Nephron (organoid): ENCODE results near the gene LRRC4B.
A peak's percentile ranks its signal among the peaks of the same experiment; 100 is the strongest.
"Not testable (repeated sequence)": the region's sequence is repeated elsewhere in the genome, so short reads cannot be mapped to it uniquely, and the experiment has no call there.

Experiments
- H3K27ac Mint-ChIP-seq, 3 experiments: 2 replicates each; pipeline ENCODE4 v1.8.0; 2020; ENCODE audit warnings: mixed read lengths in 3 of 3, mild to moderate bottlenecking in 2 of 3, moderate library complexity in 1 of 3
- H3K27me3 Mint-ChIP-seq: 2 replicates; pipeline ENCODE4 v1.8.0; 2021; ENCODE audit warnings: low read depth, mild to moderate bottlenecking, moderate library complexity, mixed read lengths
- H3K36me3 Mint-ChIP-seq: 2 replicates; pipeline ENCODE4 v1.8.0; 2020; ENCODE audit warnings: low read depth, mixed read lengths
- H3K4me1 Mint-ChIP-seq: 2 replicates; pipeline ENCODE4 v1.8.0; 2020; ENCODE audit warnings: mixed read lengths
- H3K4me3 Mint-ChIP-seq, 3 experiments: 2 replicates each; pipeline ENCODE4 v1.8.0; 2020; ENCODE audit warnings: mild to moderate bottlenecking in 3 of 3, mixed read lengths in 3 of 3, moderate library complexity in 2 of 3
- H3K9me3 Mint-ChIP-seq: 2 replicates; pipeline ENCODE4 v1.8.0; 2020; ENCODE audit warnings: mixed read lengths
- TF ChIP-seq, protein P1 (sequence below), 3 experiments: fragments of 200-600 bp; sonication (generic); IDR thresholded peaks; one replicate each; pipeline ENCODE4 v1.5.0; 2021; ENCODE audit warnings: antibody characterized with exemption in 3 of 3; ENCODE audit not compliant: unreplicated experiment in 3 of 3

Gene LRRC4B

DNA sequence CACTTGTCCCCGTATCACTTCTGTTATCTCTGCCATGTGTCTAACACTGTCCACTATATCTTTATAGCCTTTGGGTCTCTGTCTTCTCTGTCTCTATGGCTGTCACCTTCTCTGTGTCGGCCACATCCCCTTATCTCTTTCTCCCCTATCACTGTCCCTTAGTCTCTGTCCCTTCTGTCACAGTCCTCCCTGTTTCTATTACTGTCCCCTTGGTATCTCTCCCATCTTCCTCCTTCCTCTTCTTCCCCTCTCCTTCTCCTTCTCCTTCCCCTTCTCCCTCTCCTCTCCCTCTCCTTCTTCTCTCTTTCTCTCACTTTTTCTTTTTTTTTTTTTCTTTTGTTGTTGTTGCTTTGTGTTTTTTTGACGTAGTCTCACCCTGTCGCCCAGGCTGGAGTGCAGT, 34.7 kb upstream of the LRRC4B start:
- no peaks in the 10 kb centered on the region for H3K4me1 Mint-ChIP-seq
- TF ChIP-seq, protein P1, sequence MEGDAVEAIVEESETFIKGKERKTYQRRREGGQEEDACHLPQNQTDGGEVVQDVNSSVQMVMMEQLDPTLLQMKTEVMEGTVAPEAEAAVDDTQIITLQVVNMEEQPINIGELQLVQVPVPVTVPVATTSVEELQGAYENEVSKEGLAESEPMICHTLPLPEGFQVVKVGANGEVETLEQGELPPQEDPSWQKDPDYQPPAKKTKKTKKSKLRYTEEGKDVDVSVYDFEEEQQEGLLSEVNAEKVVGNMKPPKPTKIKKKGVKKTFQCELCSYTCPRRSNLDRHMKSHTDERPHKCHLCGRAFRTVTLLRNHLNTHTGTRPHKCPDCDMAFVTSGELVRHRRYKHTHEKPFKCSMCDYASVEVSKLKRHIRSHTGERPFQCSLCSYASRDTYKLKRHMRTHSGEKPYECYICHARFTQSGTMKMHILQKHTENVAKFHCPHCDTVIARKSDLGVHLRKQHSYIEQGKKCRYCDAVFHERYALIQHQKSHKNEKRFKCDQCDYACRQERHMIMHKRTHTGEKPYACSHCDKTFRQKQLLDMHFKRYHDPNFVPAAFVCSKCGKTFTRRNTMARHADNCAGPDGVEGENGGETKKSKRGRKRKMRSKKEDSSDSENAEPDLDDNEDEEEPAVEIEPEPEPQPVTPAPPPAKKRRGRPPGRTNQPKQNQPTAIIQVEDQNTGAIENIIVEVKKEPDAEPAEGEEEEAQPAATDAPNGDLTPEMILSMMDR (IDR thresholded peaks at IDR 0.05; ENCODE audit: unreplicated experiment in 3 of 3), result no peak
- H3K9me3 Mint-ChIP-seq, result peaks cover 3% of the 10 kb centered on the region
- H3K27ac Mint-ChIP-seq, result no peak overlapping the region
- H3K27me3 Mint-ChIP-seq, result peaks cover 70% of the 10 kb centered on the region
- H3K4me3 Mint-ChIP-seq, result no peak overlapping the region
- H3K36me3 Mint-ChIP-seq, result no peaks in the 10 kb centered on the region

DNA sequence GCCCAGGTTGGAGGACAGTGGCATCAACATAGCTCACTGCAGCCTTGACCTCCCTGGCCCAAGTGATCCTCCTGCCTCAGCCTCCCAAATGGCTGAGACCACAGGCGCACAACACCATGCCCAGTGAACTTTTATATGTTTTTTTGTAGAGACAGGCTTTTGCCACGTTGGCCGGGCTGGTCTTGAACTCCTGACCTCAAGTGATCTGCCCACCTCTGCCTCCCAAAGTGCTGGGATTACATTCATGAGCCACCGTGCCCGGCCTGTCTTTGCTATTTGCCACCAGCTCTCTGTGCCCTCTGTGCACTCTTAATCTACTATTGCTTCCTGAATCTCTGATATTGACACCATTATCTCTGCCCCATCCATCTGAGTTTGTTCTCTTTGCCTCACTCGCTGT, 34.3 kb upstream of the LRRC4B start:
- no peak overlapping the region for H3K27ac Mint-ChIP-seq
- no peaks in the 10 kb centered on the region for H3K4me1 Mint-ChIP-seq
- no peaks in the 10 kb centered on the region for H3K36me3 Mint-ChIP-seq
- TF ChIP-seq, protein P1 (IDR thresholded peaks at IDR 0.05; ENCODE audit: unreplicated experiment in 3 of 3), result no peak
- H3K9me3 Mint-ChIP-seq, result peaks cover 3% of the 10 kb centered on the region
- H3K4me3 Mint-ChIP-seq, result no peak overlapping the region
- peaks cover 69% of the 10 kb centered on the region for H3K27me3 Mint-ChIP-seq

DNA sequence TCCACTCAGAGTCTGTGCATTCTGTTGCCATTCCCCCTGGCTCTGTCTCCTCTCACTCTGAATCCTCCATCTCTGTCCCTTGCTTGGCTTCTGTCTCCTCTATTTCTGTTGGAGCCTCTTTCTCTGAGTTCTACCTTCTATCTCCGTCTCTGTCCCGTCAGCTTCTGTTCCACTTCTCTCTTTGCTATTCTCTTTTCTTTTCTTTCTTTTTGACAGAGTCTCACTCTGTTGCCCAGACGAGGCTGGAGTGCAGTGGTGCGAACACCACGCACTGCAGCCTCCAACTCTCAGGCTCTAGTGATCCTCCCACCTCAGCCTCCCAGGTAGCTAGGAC, 33.8 kb upstream of the LRRC4B start:
- Mint-ChIP-seq H3K36me3 (no peaks in the 10 kb centered on the region), H3K27ac (no peak overlapping the region), H3K27me3 (peaks cover 65% of the 10 kb centered on the region), H3K4me1 (no peaks in the 10 kb centered on the region), H3K9me3 (peaks cover 3% of the 10 kb centered on the region), H3K4me3 (no peak overlapping the region)
- TF ChIP-seq, protein P1 (IDR thresholded peaks at IDR 0.05; ENCODE audit: unreplicated experiment in 3 of 3), result no peak

DNA sequence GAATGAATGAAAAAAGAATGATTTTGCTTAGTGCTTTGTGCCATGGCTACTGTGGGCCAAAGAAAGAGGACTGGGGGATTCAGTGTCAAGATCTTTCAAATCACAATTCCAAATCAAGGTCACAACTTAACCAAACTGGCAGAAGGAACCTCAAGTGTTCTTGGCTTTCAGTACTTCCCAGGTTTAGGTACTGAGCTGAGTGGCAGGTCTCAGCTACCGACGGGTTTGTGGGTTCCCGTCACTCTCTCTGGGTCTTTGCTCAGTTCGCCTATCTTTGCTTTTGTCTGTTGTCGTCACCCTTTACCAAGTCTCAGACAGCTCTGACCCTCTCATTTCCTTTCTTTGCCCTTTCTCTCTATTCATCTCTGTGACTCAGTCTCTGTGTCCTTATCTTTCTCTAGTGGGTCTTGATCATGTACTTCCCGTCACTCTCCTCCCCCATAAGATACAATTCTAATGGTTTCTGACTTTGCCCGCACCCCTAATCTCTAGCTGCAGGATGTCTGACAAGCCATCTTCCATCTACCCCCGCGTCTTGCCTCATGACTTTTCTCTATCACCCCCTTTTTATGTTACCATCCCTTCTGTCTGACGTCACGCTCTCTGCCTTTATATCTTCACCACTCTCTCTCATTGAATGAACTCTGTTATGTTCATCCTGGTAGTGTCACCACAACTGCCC, 33.3 kb upstream of the LRRC4B start:
- peaks cover 60% of the 10 kb centered on the region for H3K27me3 Mint-ChIP-seq
- H3K4me3 Mint-ChIP-seq, result no peak overlapping the region
- TF ChIP-seq, protein P1 (IDR thresholded peaks at IDR 0.05; ENCODE audit: unreplicated experiment in 3 of 3), result no peak
- H3K9me3 Mint-ChIP-seq, result peaks cover 3% of the 10 kb centered on the region
- H3K27ac Mint-ChIP-seq, result no peak overlapping the region
- no peaks in the 10 kb centered on the region for H3K36me3 Mint-ChIP-seq
- H3K4me1 Mint-ChIP-seq, result no peaks in the 10 kb centered on the region

DNA sequence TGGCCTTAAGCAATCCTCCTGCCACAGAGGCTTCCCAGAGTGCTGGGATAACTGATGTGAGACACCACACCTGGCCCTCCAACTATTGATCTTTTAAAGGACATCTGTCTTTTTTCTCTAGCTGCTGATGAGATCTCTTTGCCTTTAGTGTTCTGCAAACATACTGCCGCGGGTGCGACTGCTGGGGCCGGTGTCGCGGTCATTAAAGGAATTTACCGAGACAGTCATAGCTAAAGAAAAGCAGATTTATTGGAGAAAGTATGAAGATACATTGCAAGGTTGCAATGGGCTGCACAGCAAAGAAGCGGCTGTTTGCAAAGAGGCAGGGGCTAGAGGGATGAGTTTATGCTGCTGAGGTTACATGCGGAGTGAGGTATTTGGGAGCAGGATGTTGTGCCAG, 31.2 kb upstream of the LRRC4B start:
- TF ChIP-seq, protein P1 (IDR thresholded peaks at IDR 0.05; ENCODE audit: unreplicated experiment in 3 of 3), result no peak
- Mint-ChIP-seq H3K27me3 (peaks cover 49% of the 10 kb centered on the region), H3K36me3 (no peaks in the 10 kb centered on the region), H3K27ac (no peak overlapping the region), H3K9me3 (no peaks in the 10 kb centered on the region), H3K4me3 (no peak overlapping the region), H3K4me1 (no peaks in the 10 kb centered on the region)

DNA sequence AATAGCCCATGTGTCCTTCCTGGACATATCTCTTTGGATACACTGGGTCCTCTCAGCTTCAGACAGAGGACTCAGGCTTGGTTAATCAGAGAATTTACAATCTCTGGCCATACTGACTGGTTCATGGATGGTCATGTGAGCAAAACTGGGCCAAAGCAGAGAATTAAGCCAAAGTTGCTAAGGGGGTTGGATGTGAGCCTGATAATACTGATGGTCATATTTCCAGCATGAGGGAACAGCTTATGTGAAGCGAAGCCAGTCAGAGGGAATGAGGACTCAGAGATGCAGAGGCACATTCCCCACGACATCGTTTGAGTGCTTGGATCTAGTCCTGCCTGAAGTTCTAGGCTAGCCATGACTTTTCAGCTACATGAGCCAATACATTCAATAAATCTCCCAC, 22.0 kb upstream of the LRRC4B start:
- Mint-ChIP-seq H3K4me1 (peaks cover 4% of the 10 kb centered on the region), H3K36me3 (no peaks in the 10 kb centered on the region), H3K27ac (no peak overlapping the region)

DNA sequence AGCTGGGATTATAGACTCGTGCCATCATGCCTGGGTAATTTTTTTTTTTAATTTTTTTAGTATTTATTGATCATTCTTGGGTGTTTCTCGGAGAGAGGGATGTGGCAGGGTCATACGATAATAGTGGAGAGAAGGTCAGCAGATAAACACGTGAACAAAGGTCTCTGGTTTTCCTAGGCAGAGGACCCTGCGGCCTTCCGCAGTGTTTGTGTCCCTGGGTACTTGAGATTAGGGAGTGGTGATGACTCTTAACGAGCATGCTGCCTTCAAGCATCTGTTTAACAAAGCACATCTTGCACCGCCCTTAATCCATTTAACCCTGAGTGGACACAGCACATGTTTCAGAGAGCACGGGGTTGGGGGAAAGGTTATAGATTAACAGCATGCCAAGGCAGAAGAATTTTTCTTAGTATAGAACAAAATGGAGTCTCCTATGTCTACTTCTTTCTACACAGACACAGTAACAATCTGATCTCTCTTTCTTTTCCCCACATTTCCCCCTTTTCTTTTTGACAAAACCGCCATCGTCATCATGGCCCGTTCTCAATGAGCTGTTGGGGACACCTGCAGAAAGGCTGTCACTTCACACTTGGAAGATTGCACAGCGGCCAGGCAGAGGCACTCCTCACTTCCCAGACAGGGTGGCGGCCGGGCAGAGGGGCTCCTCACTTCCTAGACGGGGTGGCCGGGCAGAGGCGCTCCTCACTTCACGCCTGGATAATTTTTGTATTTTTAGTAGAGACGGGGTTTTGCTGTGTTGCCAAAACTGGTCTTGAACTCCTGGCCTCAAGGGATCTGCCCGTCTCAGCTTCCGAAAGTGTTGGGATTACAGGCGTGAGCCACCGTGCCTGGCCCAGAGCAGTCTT, 13.8 kb upstream of the LRRC4B start:
- H3K4me3 Mint-ChIP-seq, H3K36me3 Mint-ChIP-seq, H3K27me3 Mint-ChIP-seq, H3K4me1 Mint-ChIP-seq, H3K9me3 Mint-ChIP-seq: not testable (repeated sequence)
- peak overlapping the region in 1 of 3 experiments; percentile 81 for H3K27ac Mint-ChIP-seq

More for the DNA sequence above, 22.0 kb upstream of the LRRC4B start:
- peaks cover 17% of the 10 kb centered on the region for H3K27me3 Mint-ChIP-seq
- TF ChIP-seq, protein P1 (IDR thresholded peaks at IDR 0.05; ENCODE audit: unreplicated experiment in 3 of 3), result no peak
- no peaks in the 10 kb centered on the region for H3K9me3 Mint-ChIP-seq
- no peak overlapping the region for H3K4me3 Mint-ChIP-seq
